ENCODE results near the gene STYX. TPM values are rescaled to one million over a fixed set of nuclear protein-coding genes. Genes with fewer than 3 reads are reported as not detected.

Gene STYX
- total RNA-seq, 1 experiment from 2014 or later: 16.3 TPM

- TF ChIP-seq ATF3 (IDR thresholded peaks at IDR 0.05): no peak
- TF ChIP-seq SIN3A (IDR thresholded peaks at IDR 0.05; ENCODE audit: low read depth): no peak
- no peak for TF ChIP-seq MAX (IDR thresholded peaks at IDR 0.05)
- TF ChIP-seq RAD21 (IDR thresholded peaks at IDR 0.05; ENCODE audit: low read depth): no peak
These were observed 18.3 kb upstream of the STYX start (continued) for GRCh38 chr14:52711666-52712065.

- CTCF ChIA-PET: no interaction called here
- BruUV-seq (replicated peaks): no TSS peak
- POLR2A ChIA-PET: no interaction called here
- TF ChIP-seq ZBTB33 (IDR thresholded peaks at IDR 0.05; ENCODE audit: extremely low read depth, insufficient replicate concordance, low read length) (no peak), YY1 (IDR thresholded peaks at IDR 0.05; ENCODE audit: extremely low read depth, insufficient replicate concordance, low read depth, low read length) (no peak), SP1 (IDR thresholded peaks at IDR 0.05; ENCODE audit: low read depth) (no peak), ZFX (IDR thresholded peaks at IDR 0.05) (no peak), EZH2phosphoT487 (IDR thresholded peaks at IDR 0.05; ENCODE audit: borderline replicate concordance) (no peak), RAD21 (IDR thresholded peaks at IDR 0.05; ENCODE audit: low read depth) (no peak), SRF (IDR thresholded peaks at IDR 0.05; ENCODE audit: low read depth) (no peak), SIN3A (IDR thresholded peaks at IDR 0.05; ENCODE audit: low read depth) (no peak), CTCF (IDR thresholded peaks at IDR 0.05 in 2 of 3, conservative IDR thresholded peaks at IDR 0.05 in 1 of 3; ENCODE audit: borderline replicate concordance in 1 of 3, insufficient read depth in 1 of 3, low read depth in 2 of 3, low read length in 2 of 3) (no peak), REST (IDR thresholded peaks at IDR 0.05; ENCODE audit: low read depth) (no peak), EGR1 (IDR thresholded peaks at IDR 0.05; ENCODE audit: low read depth) (no peak), POLR2A (IDR thresholded peaks at IDR 0.05; ENCODE audit: borderline replicate concordance, extremely low read depth, insufficient read depth, insufficient read length) (no peak), TCF7L2 (IDR thresholded peaks at IDR 0.05; ENCODE audit: borderline replicate concordance, extremely low read depth, insufficient read depth, insufficient read length) (no peak), CEBPB (IDR thresholded peaks at IDR 0.05; ENCODE audit: low read depth) (no peak), ELF1 (IDR thresholded peaks at IDR 0.05; ENCODE audit: borderline replicate concordance, low read depth) (no peak), CBX3 (IDR thresholded peaks at IDR 0.05; ENCODE audit: low read depth) (no peak), FOSL1 (IDR thresholded peaks at IDR 0.05; ENCODE audit: low read depth) (no peak), ZNF274 (IDR thresholded peaks at IDR 0.05; ENCODE audit: low read depth, low read length) (no peak)
These were observed 13.8 kb upstream of the STYX start for GRCh38 chr14:52716155-52716554.

More at GRCh38 chr14:52716155-52716554, 13.8 kb upstream of the STYX start:
- RAD21 ChIA-PET (ENCODE audit: low non-redundant PET in 1 of 2, low total read pairs in 2 of 2, uncharacterized antibody in 2 of 2, unreplicated experiment in 2 of 2): no interaction called here
- Histone ChIP-seq H3K27me3 (ENCODE audit: insufficient read depth, low read length) (no peaks in the 10 kb centered on the region), H3K4me2 (ENCODE audit: low read length) (no peak overlapping the region), H3K4me3 (replicated peaks in 1 of 2; ENCODE audit: low read depth in 1 of 2, low read length in 2 of 2) (no peak overlapping the region), H3K9ac (ENCODE audit: low read length) (no peak overlapping the region), H3K4me1 (ENCODE audit: control insufficient read depth in 1 of 2, insufficient read depth in 2 of 2, low read length in 2 of 2) (no peaks in the 10 kb centered on the region), H3K27ac (ENCODE audit: low read depth, low read length) (no peak overlapping the region), H4K20me1 (ENCODE audit: insufficient read depth) (peaks cover 7% of the 10 kb centered on the region; the same call in 1 of the 2 replicates), H3K9me2 (ENCODE audit: insufficient read depth) (no peaks in the 10 kb centered on the region), H3K9me3 (ENCODE audit: control insufficient read depth in 1 of 2, insufficient read depth in 1 of 2, low read depth in 1 of 2, low read length in 2 of 2) (no peaks in the 10 kb centered on the region), H3K36me3 (ENCODE audit: control insufficient read depth in 1 of 2, insufficient read depth in 2 of 2, low read length in 2 of 2) (peaks cover 64 to 77% of the 10 kb centered on the region in 2 experiments), H3K79me2 (ENCODE audit: insufficient read depth, low read length) (peaks cover 73% of the 10 kb centered on the region), H2AFZ (ENCODE audit: low read depth, low read length, poor library complexity, severe bottlenecking) (no peak overlapping the region)
- DNase-seq (ENCODE audit: low read depth, low spot score) (no peak), ATAC-seq (no peak)
- intact Hi-C loops (cut with micrococcal nuclease): no loop called here
